Measurements from ENCODE around the gene E2F6.

E2F6 gene

DNA sequence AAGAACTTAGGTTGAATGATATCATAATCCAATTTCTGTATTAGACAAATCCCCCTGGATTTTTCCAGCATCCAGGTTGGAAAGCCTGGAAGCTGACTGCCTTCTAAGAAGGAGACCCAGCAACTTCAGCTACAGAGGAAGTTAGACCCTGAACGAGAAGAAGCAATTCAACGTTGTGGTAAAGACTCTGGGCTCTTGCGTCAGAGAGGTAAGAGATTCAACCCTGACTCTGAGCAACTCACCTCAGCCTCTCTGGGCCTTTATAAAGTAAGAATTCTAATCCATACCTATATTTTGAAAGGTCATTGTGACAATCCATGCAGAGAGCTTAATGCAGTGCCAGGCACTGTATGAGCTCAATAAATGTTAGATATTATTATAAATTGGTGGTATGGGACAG, 9.7 kb downstream of the E2F6 start:
- H2BK120ac ChIP-seq (ENCODE audit: low read depth, low read length): no peak overlapping the region
- no peak overlapping the region for H3K18ac ChIP-seq (ENCODE audit: low read length)
- H3K27ac ChIP-seq (ENCODE audit: low read depth, low read length): no peak overlapping the region
- H3K23ac ChIP-seq (ENCODE audit: low read length): no peak overlapping the region
- no peak overlapping the region for H3K56ac ChIP-seq (ENCODE audit: low read length)
- no CpG with 5 or more reads among the region's 3 CpGs for WGBS (ENCODE audit: extremely low coverage, insufficient coverage, low lambda C conversion rate)
- peaks cover 43% of the 10 kb centered on the region for H3K79me2 ChIP-seq (ENCODE audit: control insufficient read depth, insufficient read depth, low read length)
- peaks cover 4% of the 10 kb centered on the region for H3K36me3 ChIP-seq (ENCODE audit: control insufficient read depth, insufficient read depth, low read length)
- H2AK5ac ChIP-seq (ENCODE audit: low read length): no peak overlapping the region
- no peak overlapping the region for H3K9ac ChIP-seq (ENCODE audit: low read length)
- no peak overlapping the region for H3K4ac ChIP-seq (ENCODE audit: low read depth, low read length)
- no peak overlapping the region for H4K5ac ChIP-seq (ENCODE audit: low read length)
- no peak overlapping the region for H3K4me2 ChIP-seq (ENCODE audit: low read length)
- H3K4me3 ChIP-seq (ENCODE audit: low read length): no peak overlapping the region
- H3K27me3 ChIP-seq (ENCODE audit: insufficient read depth, low read length, poor library complexity): no peaks in the 10 kb centered on the region
- no peak overlapping the region for H2BK15ac ChIP-seq (replicated peaks; ENCODE audit: low read depth)
- peaks cover 6% of the 10 kb centered on the region for H3K4me1 ChIP-seq (ENCODE audit: control insufficient read depth, low read depth, low read length)
- H2BK5ac ChIP-seq (ENCODE audit: low read length): no peak overlapping the region
- no peak for DNase-seq
- peaks cover 27% of the 10 kb centered on the region for H3K79me1 ChIP-seq (ENCODE audit: low read length)
- H4K8ac ChIP-seq (ENCODE audit: low read depth, low read length): no peak overlapping the region

DNA sequence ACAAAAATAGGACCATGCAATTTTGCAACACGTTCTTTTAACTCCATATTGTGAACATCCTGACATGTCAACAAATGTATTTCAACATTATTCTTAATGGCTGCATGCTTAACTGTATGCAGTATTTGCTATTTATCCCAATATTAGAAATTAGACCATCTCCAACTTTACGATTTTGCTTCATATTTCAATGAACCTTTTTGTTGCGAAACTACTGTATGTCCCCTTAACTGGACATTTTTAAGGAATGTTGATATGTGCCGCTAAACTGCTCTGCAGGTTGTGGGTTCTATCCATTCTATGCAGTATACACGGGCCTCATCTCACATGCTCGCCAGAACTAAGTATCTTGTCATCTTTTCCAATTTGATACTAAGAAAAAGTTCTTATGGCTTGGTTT, 11.1 kb downstream of the E2F6 start:
- Histone ChIP-seq H3K9ac (ENCODE audit: low read length) (no peak overlapping the region), H3K27ac (ENCODE audit: low read depth, low read length) (no peak overlapping the region), H4K8ac (ENCODE audit: low read depth, low read length) (no peak overlapping the region), H3K4me3 (ENCODE audit: low read length) (no peak overlapping the region), H3K18ac (ENCODE audit: low read length) (no peak overlapping the region), H2AK5ac (ENCODE audit: low read length) (no peak overlapping the region), H3K56ac (ENCODE audit: low read length) (no peak overlapping the region), H3K23ac (ENCODE audit: low read length) (no peak overlapping the region), H3K79me1 (ENCODE audit: low read length) (peaks cover 20% of the 10 kb centered on the region), H2BK5ac (ENCODE audit: low read length) (no peak overlapping the region), H3K4ac (ENCODE audit: low read depth, low read length) (no peak overlapping the region), H3K27me3 (ENCODE audit: insufficient read depth, low read length, poor library complexity) (no peaks in the 10 kb centered on the region), H2BK120ac (ENCODE audit: low read depth, low read length) (no peak overlapping the region), H2BK15ac (replicated peaks; ENCODE audit: low read depth) (no peak overlapping the region), H3K79me2 (ENCODE audit: control insufficient read depth, insufficient read depth, low read length) (peaks cover 31% of the 10 kb centered on the region), H4K5ac (ENCODE audit: low read length) (no peak overlapping the region), H3K36me3 (ENCODE audit: control insufficient read depth, insufficient read depth, low read length) (peaks cover 4% of the 10 kb centered on the region), H3K4me1 (ENCODE audit: control insufficient read depth, low read depth, low read length) (peaks cover 6% of the 10 kb centered on the region), H3K4me2 (ENCODE audit: low read length) (no peak overlapping the region)
- DNase-seq: no peak
- no CpG with 5 or more reads among the region's 6 CpGs for WGBS (ENCODE audit: extremely low coverage, insufficient coverage, low lambda C conversion rate)

DNA sequence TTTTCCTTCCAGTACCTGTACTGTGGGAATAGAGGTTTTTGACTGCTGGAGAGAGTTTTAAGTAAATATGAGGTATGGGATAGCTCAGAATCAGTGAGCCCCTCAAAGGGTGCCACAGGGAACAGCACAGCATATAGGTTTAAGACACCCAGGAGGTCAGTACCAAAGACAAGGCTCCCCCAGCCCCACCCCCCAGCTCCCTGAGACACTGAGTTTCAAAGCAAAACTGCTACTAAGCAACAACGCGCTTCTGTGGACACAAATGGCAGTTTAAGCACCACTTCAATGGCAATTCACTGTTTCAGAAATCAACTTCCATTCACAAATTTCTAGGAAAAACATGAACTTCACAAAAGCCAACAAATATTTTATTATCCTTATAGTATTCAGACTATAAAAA, 15.2 kb downstream of the E2F6 start:
- Histone ChIP-seq H3K4me1 (ENCODE audit: control insufficient read depth, low read depth, low read length) (no peaks in the 10 kb centered on the region), H3K56ac (ENCODE audit: low read length) (no peak overlapping the region), H3K27ac (ENCODE audit: low read depth, low read length) (no peak overlapping the region), H3K23ac (ENCODE audit: low read length) (no peak overlapping the region), H3K27me3 (ENCODE audit: insufficient read depth, low read length, poor library complexity) (no peaks in the 10 kb centered on the region), H3K79me2 (ENCODE audit: control insufficient read depth, insufficient read depth, low read length) (peaks cover 3% of the 10 kb centered on the region), H3K9ac (ENCODE audit: low read length) (no peak overlapping the region), H4K5ac (ENCODE audit: low read length) (no peak overlapping the region), H3K4ac (ENCODE audit: low read depth, low read length) (no peak overlapping the region), H3K4me3 (ENCODE audit: low read length) (no peak overlapping the region), H2BK5ac (ENCODE audit: low read length) (no peak overlapping the region), H3K79me1 (ENCODE audit: low read length) (peaks cover 4% of the 10 kb centered on the region), H2AK5ac (ENCODE audit: low read length) (no peak overlapping the region), H3K4me2 (ENCODE audit: low read length) (no peak overlapping the region), H4K8ac (ENCODE audit: low read depth, low read length) (no peak overlapping the region), H2BK15ac (replicated peaks; ENCODE audit: low read depth) (no peak overlapping the region), H3K18ac (ENCODE audit: low read length) (no peak overlapping the region), H3K36me3 (ENCODE audit: control insufficient read depth, insufficient read depth, low read length) (peaks cover 3% of the 10 kb centered on the region), H2BK120ac (ENCODE audit: low read depth, low read length) (no peak overlapping the region)
- no peak for DNase-seq
- WGBS (ENCODE audit: extremely low coverage, insufficient coverage, low lambda C conversion rate): no CpG with 5 or more reads among the region's 2 CpGs

DNA sequence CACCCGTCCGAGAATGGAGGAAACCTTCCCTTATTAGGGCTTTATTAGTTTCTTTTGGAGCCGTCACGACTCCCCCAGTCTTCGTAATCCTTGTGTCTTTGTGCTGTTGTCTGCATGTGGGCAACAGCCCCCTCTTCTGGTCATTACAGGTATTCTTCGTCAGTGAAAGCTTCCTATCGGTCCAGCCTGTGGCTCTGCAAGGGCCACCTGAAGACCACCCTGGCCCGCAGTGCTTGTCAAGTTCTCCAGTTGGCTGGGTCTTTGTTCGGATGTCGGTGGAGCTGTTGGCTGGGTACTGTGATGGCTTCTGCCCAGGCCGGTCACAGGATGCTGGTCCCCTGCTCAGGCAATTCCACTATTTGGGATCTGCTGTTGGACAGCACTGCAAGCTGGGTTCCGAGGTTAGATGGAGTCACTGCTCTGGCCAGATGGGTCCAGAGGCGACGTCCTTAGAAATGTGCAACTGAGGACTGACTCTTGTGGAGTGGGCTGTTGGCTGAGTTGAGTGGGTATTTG, 19.2 kb downstream of the E2F6 start:
- no peak overlapping the region for H4K5ac ChIP-seq (ENCODE audit: low read length)
- no peaks in the 10 kb centered on the region for H3K27me3 ChIP-seq (ENCODE audit: insufficient read depth, low read length, poor library complexity)
- no peak overlapping the region for H3K23ac ChIP-seq (ENCODE audit: low read length)
- DNase-seq: peak; percentile 87
- H3K79me2 ChIP-seq (ENCODE audit: control insufficient read depth, insufficient read depth, low read length): no peaks in the 10 kb centered on the region
- H3K4me3 ChIP-seq (ENCODE audit: low read length): no peak overlapping the region
- no CpG with 5 or more reads among the region's 14 CpGs for WGBS (ENCODE audit: extremely low coverage, insufficient coverage, low lambda C conversion rate)
- no peak overlapping the region for H2BK120ac ChIP-seq (ENCODE audit: low read depth, low read length)
- no peak overlapping the region for H2AK5ac ChIP-seq (ENCODE audit: low read length)
- no peaks in the 10 kb centered on the region for H3K79me1 ChIP-seq (ENCODE audit: low read length)
- no peak overlapping the region for H2BK5ac ChIP-seq (ENCODE audit: low read length)
- no peak overlapping the region for H4K8ac ChIP-seq (ENCODE audit: low read depth, low read length)
- no peak overlapping the region for H3K9ac ChIP-seq (ENCODE audit: low read length)
- H3K4ac ChIP-seq (ENCODE audit: low read depth, low read length): no peak overlapping the region
- peaks cover 3% of the 10 kb centered on the region for H3K36me3 ChIP-seq (ENCODE audit: control insufficient read depth, insufficient read depth, low read length)
- no peak overlapping the region for H3K18ac ChIP-seq (ENCODE audit: low read length)
- H3K56ac ChIP-seq (ENCODE audit: low read length): no peak overlapping the region
- H3K4me2 ChIP-seq (ENCODE audit: low read length): no peak overlapping the region
- no peak overlapping the region for H2BK15ac ChIP-seq (replicated peaks; ENCODE audit: low read depth)
- no peaks in the 10 kb centered on the region for H3K4me1 ChIP-seq (ENCODE audit: control insufficient read depth, low read depth, low read length)
- no peak overlapping the region for H3K27ac ChIP-seq (ENCODE audit: low read depth, low read length)

DNA sequence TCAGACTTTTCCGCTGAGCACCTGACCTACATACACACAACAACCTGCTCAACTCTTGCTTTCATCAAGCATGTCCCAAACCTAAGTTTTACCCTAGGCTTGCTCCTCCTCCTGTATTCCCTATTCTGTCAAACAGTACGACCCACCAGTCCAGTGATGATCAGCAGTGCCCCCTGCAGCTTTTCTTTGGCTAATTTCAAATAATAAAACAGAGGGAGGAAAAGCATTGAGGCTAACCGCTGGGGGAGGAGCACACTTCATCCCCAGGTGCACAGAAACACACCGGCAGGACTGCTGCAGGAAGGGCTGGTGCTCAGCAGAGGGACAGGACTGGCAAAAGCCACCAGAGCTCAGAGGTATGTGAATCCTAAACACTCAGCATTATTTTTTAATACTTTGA, 21.2 kb downstream of the E2F6 start:
- no peak overlapping the region for H3K27ac ChIP-seq (ENCODE audit: low read depth, low read length)
- peaks cover 6% of the 10 kb centered on the region for H3K36me3 ChIP-seq (ENCODE audit: control insufficient read depth, insufficient read depth, low read length)
- no CpG with 5 or more reads among the region's 4 CpGs for WGBS (ENCODE audit: extremely low coverage, insufficient coverage, low lambda C conversion rate)

DNA sequence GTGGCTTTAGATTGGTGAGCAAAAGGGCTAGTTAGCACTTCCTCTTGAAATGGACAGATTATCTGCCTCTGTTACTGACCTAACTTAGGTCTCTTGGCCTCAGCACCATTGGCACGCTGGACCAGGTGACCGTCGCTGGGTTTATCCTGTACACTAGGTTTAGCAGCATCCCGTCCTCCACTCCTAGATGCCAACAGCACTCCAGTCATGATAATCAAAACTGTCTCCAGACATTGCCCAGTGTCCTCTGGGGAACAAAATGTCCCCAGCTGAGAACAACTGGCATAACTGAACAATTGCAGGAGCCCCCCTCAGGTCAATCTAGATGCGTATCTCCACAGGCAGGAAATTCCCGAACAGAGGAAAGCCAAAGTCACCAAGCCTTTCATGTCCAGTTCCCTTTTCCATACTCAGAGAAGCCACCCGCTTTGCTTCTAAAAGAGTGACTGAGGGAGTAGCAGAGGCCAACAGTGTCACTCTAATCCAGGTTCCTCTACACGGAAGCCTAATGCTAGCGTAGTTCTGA, 27.3 kb downstream of the E2F6 start:
- no peak overlapping the region for H3K18ac ChIP-seq (ENCODE audit: low read length)
- no peak overlapping the region for H3K56ac ChIP-seq (ENCODE audit: low read length)
- H2BK15ac ChIP-seq (replicated peaks; ENCODE audit: low read depth): no peak overlapping the region
- no peak overlapping the region for H3K27ac ChIP-seq (ENCODE audit: low read depth, low read length)
- peaks cover 4% of the 10 kb centered on the region for H3K36me3 ChIP-seq (ENCODE audit: control insufficient read depth, insufficient read depth, low read length)
- no peak overlapping the region for H3K9ac ChIP-seq (ENCODE audit: low read length)
- no peak overlapping the region for H3K23ac ChIP-seq (ENCODE audit: low read length)
- H3K79me1 ChIP-seq (ENCODE audit: low read length): no peaks in the 10 kb centered on the region
- H3K4ac ChIP-seq (ENCODE audit: low read depth, low read length): no peak overlapping the region
- no peak overlapping the region for H2AK5ac ChIP-seq (ENCODE audit: low read length)
- H3K4me1 ChIP-seq (ENCODE audit: control insufficient read depth, low read depth, low read length): no peaks in the 10 kb centered on the region
- H4K8ac ChIP-seq (ENCODE audit: low read depth, low read length): no peak overlapping the region
- WGBS (ENCODE audit: extremely low coverage, insufficient coverage, low lambda C conversion rate): no CpG with 5 or more reads among the region's 9 CpGs
- H4K5ac ChIP-seq (ENCODE audit: low read length): no peak overlapping the region
- H3K4me2 ChIP-seq (ENCODE audit: low read length): no peak overlapping the region
- no peaks in the 10 kb centered on the region for H3K79me2 ChIP-seq (ENCODE audit: control insufficient read depth, insufficient read depth, low read length)
- no peak overlapping the region for H2BK5ac ChIP-seq (ENCODE audit: low read length)
- peak overlapping the region; percentile 16 for H3K4me3 ChIP-seq (ENCODE audit: low read length)
- H2BK120ac ChIP-seq (ENCODE audit: low read depth, low read length): no peak overlapping the region
- no peaks in the 10 kb centered on the region for H3K27me3 ChIP-seq (ENCODE audit: insufficient read depth, low read length, poor library complexity)
- DNase-seq: peak; percentile 35

More for the DNA sequence above, 21.2 kb downstream of the E2F6 start:
- no peak overlapping the region for H3K23ac ChIP-seq (ENCODE audit: low read length)
- H3K56ac ChIP-seq (ENCODE audit: low read length): no peak overlapping the region
- no peak overlapping the region for H3K4me3 ChIP-seq (ENCODE audit: low read length)
- H3K4me2 ChIP-seq (ENCODE audit: low read length): no peak overlapping the region
- no peak overlapping the region for H2AK5ac ChIP-seq (ENCODE audit: low read length)
- H4K5ac ChIP-seq (ENCODE audit: low read length): no peak overlapping the region
- no peak overlapping the region for H2BK15ac ChIP-seq (replicated peaks; ENCODE audit: low read depth)
- no peak overlapping the region for H4K8ac ChIP-seq (ENCODE audit: low read depth, low read length)
- H2BK5ac ChIP-seq (ENCODE audit: low read length): no peak overlapping the region
- no peaks in the 10 kb centered on the region for H3K79me2 ChIP-seq (ENCODE audit: control insufficient read depth, insufficient read depth, low read length)
- no peak overlapping the region for H2BK120ac ChIP-seq (ENCODE audit: low read depth, low read length)
- no peak for DNase-seq
- no peaks in the 10 kb centered on the region for H3K27me3 ChIP-seq (ENCODE audit: insufficient read depth, low read length, poor library complexity)
- H3K18ac ChIP-seq (ENCODE audit: low read length): no peak overlapping the region
- H3K4me1 ChIP-seq (ENCODE audit: control insufficient read depth, low read depth, low read length): no peaks in the 10 kb centered on the region
- no peak overlapping the region for H3K9ac ChIP-seq (ENCODE audit: low read length)
- no peaks in the 10 kb centered on the region for H3K79me1 ChIP-seq (ENCODE audit: low read length)
- H3K4ac ChIP-seq (ENCODE audit: low read depth, low read length): no peak overlapping the region
